Body of pancreas (tissue), 4 donors: ENCODE data around the gene HIGD2B. TPM values are rescaled to one million over a fixed set of nuclear protein-coding genes. Genes with fewer than 3 reads are reported as not detected.
A peak's percentile ranks its signal among the peaks of the same experiment; 100 is the strongest.
"Not testable (repeated sequence)": the region's sequence is repeated elsewhere in the genome, so short reads cannot be mapped to it uniquely, and the experiment has no call there.

Experiments
- ATAC-seq: fragments of 150-250 bp; one replicate; pipeline ENCODE4 v1.9.1; 2016
- DNase-seq, 4 donors: peaks; one replicate each; pipeline ENCODE4 v3.0.0-alpha.2; 2019
- H3K27ac ChIP-seq, 4 donors: fragments of 200-600 bp; sonication (generic); 1 replicate in 3 of 4; 2 replicates in 1 of 4; pipeline versions ENCODE4 v1.5.1 to v1.6.1; 2016 to 2019; ENCODE audit warnings: mild to moderate bottlenecking in 1 of 4, mixed read lengths in 1 of 4, moderate library complexity in 1 of 4
- H3K27me3 ChIP-seq, 2 donors: fragments of 200-600 bp; sonication (generic); one replicate each; pipeline ENCODE4 v1.6.0; 2016; ENCODE audit warnings: mild to moderate bottlenecking in 1 of 2
- H3K36me3 ChIP-seq, 2 donors: fragments of 200-600 bp; sonication (generic); replicated peaks in 1 of 2; 2 replicates each; pipeline ENCODE4 v1.5.1; 2016; ENCODE audit warnings: low read depth in 2 of 2; ENCODE audit not compliant: insufficient read depth in 1 of 2
- H3K4me1 ChIP-seq: fragments of 200-600 bp; sonication (generic); one replicate; pipeline ENCODE4 v1.6.0; 2016
- H3K4me3 ChIP-seq, 2 donors: fragments of 200-600 bp; sonication (generic); 1 replicate in 1 of 2; 2 replicates in 1 of 2; pipeline ENCODE4 v1.5.1; 2016 to 2019
- H3K9me3 ChIP-seq, 3 donors: fragments of 200-600 bp; sonication (generic); 1 replicate in 2 of 3; 2 replicates in 1 of 3; pipeline ENCODE4 v1.5.1; 2016
- POLR2A ChIP-seq, 3 donors: fragments of 450-650 bp; IDR thresholded peaks; one replicate each; pipeline ENCODE4 v1.6.1; 2016; ENCODE audit warnings: antibody characterized with exemption in 3 of 3, mild to moderate bottlenecking in 2 of 3
- WGBS, 2 donors: methylation state at CpG; one replicate each; pipeline ENCODE4 v1.1.5; 2017; 5-methylcytosine and 5-hydroxymethylcytosine counted together
- intact Hi-C: fragments of 100-400 bp; cut with DNase I; formaldehyde crosslinking; loops from one replicate; pipeline ENCODE4 v1.15.1; 2023
- total RNA-seq, 2 donors: library from RNA; depleted of rRNA; stranded (reverse); fragments of >200 nt; gene quantifications; one replicate each; pipeline ENCODE4 v1.1.0, GENCODE V29; 2016
- TF ChIP-seq, protein P1 (sequence below), 7 experiments: fragments of 450-650 bp in 4 of 7; fragments of 200-600 bp in 3 of 7; sonication (generic) in 3 of 7; IDR thresholded peaks; one replicate each; pipeline ENCODE4 v1.5.1; 2016 to 2019; ENCODE audit warnings: antibody characterized with exemption in 7 of 7

The HIGD2B gene
- total RNA-seq, 2 donors from 2014 or later, result not detected

DNA sequence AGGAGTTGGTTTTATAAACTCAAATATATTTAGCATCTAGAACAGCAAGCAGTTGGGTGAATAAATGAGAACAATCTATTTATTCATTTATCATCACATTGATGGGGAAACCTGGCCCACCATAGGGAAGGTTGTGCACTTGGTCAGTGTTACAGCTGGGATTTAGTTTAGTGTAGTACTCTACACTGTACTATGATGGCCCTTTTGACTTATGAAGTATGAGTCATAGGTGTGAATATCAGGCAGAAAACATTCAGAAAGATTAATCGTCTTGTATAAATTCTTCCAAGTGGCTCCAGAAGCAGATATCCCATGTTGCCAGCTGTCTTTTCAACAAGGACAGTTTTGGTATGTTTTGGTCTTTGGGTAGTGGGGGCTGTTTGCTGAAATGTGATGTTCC is 38.0 kb upstream of the HIGD2B start:
- no peaks in the 10 kb centered on the region for H3K36me3 ChIP-seq
- ATAC-seq (no peak), DNase-seq (no peak)
- no peaks in the 10 kb centered on the region for H3K27me3 ChIP-seq
- H3K9me3 ChIP-seq, result no peaks in the 10 kb centered on the region
- no peaks in the 10 kb centered on the region for H3K4me1 ChIP-seq
- intact Hi-C loops, result no loop called here
- H3K4me3 ChIP-seq, result no peak overlapping the region
- H3K27ac ChIP-seq, result no peak overlapping the region
- WGBS, 2 donors, result 51 to 60% methylated on average over 1 of the region's 1 CpG
- TF ChIP-seq, protein P1, sequence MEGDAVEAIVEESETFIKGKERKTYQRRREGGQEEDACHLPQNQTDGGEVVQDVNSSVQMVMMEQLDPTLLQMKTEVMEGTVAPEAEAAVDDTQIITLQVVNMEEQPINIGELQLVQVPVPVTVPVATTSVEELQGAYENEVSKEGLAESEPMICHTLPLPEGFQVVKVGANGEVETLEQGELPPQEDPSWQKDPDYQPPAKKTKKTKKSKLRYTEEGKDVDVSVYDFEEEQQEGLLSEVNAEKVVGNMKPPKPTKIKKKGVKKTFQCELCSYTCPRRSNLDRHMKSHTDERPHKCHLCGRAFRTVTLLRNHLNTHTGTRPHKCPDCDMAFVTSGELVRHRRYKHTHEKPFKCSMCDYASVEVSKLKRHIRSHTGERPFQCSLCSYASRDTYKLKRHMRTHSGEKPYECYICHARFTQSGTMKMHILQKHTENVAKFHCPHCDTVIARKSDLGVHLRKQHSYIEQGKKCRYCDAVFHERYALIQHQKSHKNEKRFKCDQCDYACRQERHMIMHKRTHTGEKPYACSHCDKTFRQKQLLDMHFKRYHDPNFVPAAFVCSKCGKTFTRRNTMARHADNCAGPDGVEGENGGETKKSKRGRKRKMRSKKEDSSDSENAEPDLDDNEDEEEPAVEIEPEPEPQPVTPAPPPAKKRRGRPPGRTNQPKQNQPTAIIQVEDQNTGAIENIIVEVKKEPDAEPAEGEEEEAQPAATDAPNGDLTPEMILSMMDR (IDR thresholded peaks at IDR 0.05), result no peak
- TF ChIP-seq POLR2A (IDR thresholded peaks at IDR 0.05), result no peak

DNA sequence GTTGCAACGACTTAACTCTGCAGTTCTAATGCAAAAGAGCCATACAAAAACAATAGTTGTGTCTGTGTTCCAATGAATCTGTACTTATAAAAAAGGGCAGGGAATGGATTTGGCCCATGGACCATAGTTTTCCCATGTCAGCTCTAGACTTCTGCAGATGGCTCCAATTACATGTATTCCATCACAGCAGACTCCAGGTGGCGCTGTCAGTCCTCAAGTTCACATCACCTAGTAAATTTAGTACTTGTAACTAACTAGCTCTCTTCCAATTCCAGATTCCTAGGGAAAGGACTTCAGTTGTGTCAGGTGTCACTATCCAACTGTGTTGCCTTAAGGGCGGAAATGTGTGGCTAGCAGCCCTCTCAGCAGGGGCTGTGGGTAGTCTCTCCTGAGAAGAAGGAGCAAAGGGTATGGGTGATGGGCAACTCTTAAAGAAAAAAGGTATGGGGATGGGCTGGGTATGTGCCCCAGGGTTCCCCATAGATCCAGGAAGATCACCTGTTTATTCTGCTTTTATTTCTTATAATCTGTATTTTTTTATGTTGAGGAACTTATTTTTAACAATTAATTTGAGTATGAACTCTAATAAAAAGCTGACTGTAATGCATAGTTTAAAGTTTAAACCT is 36.2 kb upstream of the HIGD2B start:
- no peak overlapping the region for H3K27ac ChIP-seq
- WGBS, 2 donors, result 21 to 27% methylated on average over 3 of the region's 3 CpGs
- peak; percentile 70 to 81 (median 76) for DNase-seq
- ATAC-seq, result peak; percentile 58
- H3K9me3 ChIP-seq, result no peaks in the 10 kb centered on the region
- H3K36me3 ChIP-seq, result no peaks in the 10 kb centered on the region
- intact Hi-C loops, result no loop called here
- no peaks in the 10 kb centered on the region for H3K4me1 ChIP-seq
- no peaks in the 10 kb centered on the region for H3K27me3 ChIP-seq
- H3K4me3 ChIP-seq, result no peak overlapping the region
- TF ChIP-seq POLR2A (IDR thresholded peaks at IDR 0.05), result no peak
- TF ChIP-seq, protein P1 (IDR thresholded peaks at IDR 0.05), result peak; percentile 41 to 72 (median 63)

DNA sequence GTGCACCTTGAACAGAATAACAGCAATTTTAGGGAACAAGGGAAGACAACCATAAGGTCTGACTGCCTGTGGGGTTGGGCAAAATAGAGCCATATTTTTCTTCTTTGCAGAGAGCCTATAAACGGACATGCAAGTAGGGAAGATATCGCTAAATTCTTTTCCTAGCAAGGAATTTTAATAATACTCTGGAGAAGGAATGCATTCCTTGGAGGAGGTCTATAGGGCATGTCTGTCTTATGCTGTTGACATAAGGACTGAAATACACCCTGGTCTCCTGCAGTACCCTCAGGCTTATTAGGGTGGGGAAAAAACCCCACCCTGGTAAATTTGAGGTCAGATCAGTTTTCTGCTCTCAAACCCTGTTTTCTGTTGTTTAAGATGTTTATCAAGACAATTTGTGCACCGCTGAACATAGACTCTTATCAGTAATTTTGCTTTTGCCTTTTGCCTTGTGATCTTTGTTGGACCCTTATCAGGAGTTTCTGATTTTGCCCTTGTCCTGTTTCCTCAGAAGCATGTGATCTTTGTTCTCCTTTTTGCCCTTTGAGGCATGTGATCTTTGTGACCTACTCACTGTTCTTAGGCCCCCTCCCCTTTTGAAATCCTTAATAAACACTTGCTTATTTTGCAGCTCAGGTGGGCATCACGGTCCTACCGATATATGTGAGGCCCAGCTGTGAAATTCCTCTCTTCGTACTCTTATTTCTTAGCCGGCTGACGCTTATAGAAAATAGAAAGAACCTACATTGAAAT is 22.7 kb upstream of the HIGD2B start:
- H3K36me3 ChIP-seq, ATAC-seq, DNase-seq, H3K4me3 ChIP-seq, H3K9me3 ChIP-seq, H3K4me1 ChIP-seq, H3K27ac ChIP-seq, intact Hi-C loops, H3K27me3 ChIP-seq: not testable (repeated sequence)
- WGBS, 2 donors, result 87 to 92% methylated on average over 8 of the region's 8 CpGs

DNA sequence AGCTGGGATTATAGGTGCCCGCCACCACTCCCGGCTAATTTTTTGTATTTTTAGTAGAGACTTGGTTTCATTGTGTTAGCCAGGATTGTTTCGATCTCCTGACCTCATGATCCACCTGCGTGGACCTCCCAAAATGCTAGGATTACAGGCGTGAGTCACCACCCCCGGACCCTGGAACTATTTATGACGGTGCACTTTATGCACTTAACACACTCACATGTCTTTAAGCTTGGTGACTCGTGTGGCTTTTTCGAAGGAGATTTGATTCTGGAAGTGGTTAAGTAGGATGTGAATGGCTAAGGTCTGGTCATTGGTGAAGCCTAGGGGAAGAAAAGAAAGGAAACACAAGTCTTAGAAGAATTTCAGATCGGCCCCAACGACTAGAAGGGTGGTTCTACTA is 20.3 kb upstream of the HIGD2B start:
- no peaks in the 10 kb centered on the region for H3K9me3 ChIP-seq
- TF ChIP-seq, protein P1 (IDR thresholded peaks at IDR 0.05), result no peak
- TF ChIP-seq POLR2A (IDR thresholded peaks at IDR 0.05), result no peak
- no peaks in the 10 kb centered on the region for H3K4me1 ChIP-seq
- H3K27me3 ChIP-seq, result no peaks in the 10 kb centered on the region
- DNase-seq (no peak), ATAC-seq (no peak)
- H3K27ac ChIP-seq, result no peak overlapping the region
- intact Hi-C loops, result no loop called here
- 86 to 94% methylated on average over 11 of the region's 11 CpGs for WGBS, 2 donors
- no peaks in the 10 kb centered on the region for H3K36me3 ChIP-seq
- no peak overlapping the region for H3K4me3 ChIP-seq

DNA sequence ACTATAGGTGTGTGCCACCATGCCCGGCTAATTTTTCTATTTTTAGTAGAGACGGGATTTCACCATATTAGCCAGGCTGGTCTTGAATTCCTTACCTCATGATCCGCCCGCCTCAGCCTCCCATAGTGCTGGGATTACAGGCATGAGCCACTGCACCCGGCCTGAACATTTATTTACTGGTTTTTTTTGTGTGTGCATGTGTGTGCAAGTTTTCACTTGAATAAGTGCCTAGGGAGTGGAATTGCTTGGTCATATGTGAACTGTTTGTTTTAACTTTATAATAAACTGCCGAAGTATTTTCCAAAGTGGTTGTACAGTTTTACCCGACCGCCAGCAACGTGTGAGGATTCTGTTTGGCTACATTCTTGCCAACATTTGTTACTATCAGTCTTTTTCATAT is 14.1 kb upstream of the HIGD2B start:
- H3K27ac ChIP-seq, result no peak overlapping the region
- ATAC-seq (no peak), DNase-seq (no peak)
- no peaks in the 10 kb centered on the region for H3K27me3 ChIP-seq
- H3K36me3 ChIP-seq, result no peaks in the 10 kb centered on the region
- intact Hi-C loops, result no loop called here
- no peaks in the 10 kb centered on the region for H3K4me1 ChIP-seq
- H3K4me3 ChIP-seq, result no peak overlapping the region
- H3K9me3 ChIP-seq, result no peaks in the 10 kb centered on the region
- TF ChIP-seq, protein P1 (IDR thresholded peaks at IDR 0.05), result no peak
- TF ChIP-seq POLR2A (IDR thresholded peaks at IDR 0.05), result no peak
- 89 to 93% methylated on average over 9 of the region's 9 CpGs for WGBS, 2 donors
